GM18517 (cell line): Measurements from ENCODE around the gene NPEPL1.
"Not testable (repeated sequence)": the region's sequence is repeated elsewhere in the genome, so short reads cannot be mapped to it uniquely, and the experiment has no call there.

Source experiments
- ATAC-seq: cut with Tn5 transposase; IDR thresholded peaks from one replicate; pipeline ENCODE4 v1.9.1; 2021; ENCODE audit warnings: mild to moderate bottlenecking, moderate library complexity; ENCODE audit not compliant: unreplicated experiment

NPEPL1 gene, protein sequence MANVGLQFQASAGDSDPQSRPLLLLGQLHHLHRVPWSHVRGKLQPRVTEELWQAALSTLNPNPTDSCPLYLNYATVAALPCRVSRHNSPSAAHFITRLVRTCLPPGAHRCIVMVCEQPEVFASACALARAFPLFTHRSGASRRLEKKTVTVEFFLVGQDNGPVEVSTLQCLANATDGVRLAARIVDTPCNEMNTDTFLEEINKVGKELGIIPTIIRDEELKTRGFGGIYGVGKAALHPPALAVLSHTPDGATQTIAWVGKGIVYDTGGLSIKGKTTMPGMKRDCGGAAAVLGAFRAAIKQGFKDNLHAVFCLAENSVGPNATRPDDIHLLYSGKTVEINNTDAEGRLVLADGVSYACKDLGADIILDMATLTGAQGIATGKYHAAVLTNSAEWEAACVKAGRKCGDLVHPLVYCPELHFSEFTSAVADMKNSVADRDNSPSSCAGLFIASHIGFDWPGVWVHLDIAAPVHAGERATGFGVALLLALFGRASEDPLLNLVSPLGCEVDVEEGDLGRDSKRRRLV

DNA sequence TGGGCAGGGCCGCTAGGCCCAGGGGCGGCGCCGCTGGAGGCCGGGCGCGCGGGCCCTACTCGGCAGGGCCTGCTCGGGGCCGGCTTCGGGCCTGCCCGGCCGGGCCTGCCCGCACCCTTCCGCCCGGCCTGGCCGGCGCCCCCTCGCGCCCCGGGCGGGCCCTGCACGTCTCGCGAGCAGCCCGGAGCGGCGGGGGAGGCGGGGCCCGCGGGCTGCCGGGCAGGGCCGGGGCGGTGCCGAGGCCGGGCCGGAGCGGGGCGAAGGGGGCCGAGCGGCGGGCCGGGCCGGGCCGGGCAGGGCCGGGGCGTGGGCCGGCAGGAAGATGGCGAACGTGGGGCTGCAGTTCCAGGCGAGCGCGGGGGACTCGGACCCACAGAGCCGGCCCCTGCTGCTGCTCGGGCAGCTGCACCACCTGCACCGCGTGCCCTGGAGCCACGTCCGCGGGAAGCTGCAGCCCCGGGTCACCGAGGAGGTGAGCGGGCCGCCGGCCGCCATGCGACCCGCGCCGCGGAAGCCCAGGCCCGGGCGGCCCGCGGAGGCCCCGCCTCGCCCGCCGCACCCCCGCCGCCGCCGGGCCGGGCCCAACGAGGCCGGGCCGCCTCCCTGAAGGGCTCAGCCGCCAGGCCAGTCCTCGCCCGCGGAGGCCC lies at the start of gene NPEPL1:
Gene NPEPL1, plus strand, starts transcription at position 222 of the 647 bp plus-strand sequence. Its CDS starts 101 bp downstream, at position 323.
- ATAC-seq: peak; percentile 65

DNA sequence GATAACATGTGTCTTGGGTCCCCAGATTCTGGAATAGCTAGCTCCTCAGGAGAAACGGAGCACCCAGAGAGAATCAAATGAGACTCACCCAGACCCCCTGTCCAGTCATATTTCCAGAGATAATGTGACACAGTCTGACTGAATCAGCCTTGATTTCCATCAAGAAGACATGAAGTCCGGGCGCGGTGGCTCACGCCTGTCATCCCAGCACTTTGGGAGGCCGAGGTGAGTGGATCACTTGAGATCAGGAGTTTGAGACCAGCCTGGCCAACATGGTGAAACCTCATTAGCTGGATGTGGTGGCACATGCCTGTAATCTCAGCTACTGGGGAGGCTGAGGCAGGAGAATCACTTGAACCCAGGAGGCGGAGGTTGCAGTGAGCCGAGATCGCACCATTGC lies 49.7 kb upstream of the NPEPL1 start:
- ATAC-seq: not testable (repeated sequence)

DNA sequence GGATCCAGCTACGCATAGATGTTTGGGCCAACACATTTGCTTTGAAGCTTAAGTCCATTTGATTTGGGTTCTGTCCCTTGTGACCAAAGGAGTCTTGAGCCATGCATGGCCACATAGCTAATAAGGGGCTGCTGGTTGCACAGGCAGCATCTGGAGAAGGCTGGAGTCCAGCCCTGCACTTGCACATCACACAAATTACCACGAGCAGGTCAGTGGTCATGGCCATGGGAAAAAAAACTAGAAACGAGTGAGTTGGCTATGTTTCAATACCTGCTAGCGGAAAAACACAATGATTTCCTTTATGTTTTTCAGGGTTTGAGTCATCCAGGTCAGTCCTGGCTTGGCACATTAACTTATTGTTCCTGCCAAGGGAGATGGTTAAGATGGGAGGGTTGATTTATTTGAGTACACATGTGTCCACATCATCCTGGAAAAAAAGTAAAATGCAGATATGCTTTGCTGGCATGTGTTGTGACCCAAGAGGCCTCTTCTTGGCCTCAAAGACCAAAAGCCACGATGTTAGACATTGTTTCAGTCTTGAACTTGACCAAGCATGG lies 47.1 kb upstream of the NPEPL1 start:
- ATAC-seq: no peak

DNA sequence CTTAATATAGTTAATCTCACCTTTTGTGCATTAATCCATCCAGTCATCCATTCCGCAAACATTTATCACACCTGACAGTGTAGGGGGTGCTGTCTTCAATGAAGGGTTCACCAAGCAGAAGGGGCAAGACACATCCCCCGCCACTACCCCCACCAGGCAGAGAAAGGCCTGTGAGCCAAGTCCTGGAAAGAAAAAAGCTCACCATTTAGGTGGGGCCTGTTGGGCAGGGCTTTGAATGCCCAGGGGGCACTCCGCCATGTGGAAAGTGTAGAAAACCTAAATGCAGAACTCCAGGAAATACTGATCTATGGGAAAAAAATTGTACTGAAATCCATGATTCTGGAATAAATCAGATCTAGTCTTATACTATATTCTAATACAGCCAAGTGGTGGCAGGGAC lies 46.3 kb upstream of the NPEPL1 start:
- no peak for ATAC-seq

DNA sequence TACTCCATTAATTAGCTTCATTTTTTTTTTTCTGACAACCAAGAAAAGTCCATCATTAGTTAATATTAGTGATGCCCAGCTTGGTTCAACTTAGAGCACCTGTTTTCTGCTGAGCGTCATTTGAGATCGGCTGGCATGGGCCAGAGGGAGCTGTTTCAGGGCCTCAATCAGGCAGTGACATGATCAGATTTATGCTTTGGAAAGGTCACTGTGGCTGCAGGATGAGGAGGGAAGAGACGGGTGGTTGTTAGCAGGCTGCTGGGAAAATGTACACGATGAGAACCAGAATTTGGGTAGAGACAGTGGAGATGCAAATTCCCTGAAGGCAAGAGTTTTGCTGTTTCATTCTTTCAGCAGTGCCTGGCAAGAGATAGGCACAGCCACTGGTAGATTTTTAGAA lies 45.9 kb upstream of the NPEPL1 start:
- ATAC-seq: no peak

DNA sequence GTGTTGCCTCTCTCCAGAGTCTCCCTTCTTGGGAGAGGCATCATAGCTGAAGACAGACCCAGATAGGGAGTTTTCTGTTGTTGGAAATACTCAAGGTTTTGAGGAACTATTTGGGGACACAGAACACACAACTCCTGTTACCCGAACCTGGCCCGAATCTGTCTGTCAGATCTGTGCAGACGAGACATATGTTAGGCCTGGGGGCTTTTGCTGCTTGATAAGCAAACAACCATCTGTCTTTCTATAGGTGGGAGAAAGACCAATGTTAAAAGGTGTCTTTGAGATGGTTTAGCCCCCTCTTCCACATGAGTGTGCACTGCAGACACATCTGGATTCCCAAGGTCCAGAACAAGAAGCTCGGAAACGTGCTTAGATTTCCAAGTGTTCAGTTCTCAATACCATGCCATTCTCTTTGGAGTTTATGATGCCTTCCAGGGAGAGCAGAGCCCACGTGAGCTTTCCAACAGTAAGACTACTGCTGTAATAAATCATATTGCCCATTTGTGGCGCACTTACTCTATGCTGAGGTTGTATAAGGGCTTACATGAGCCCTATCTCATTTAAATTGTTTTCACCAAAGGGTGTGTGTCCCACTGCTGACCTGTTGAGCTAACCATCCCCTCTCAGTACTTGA lies 45.3 kb upstream of the NPEPL1 start:
- ATAC-seq: no peak

DNA sequence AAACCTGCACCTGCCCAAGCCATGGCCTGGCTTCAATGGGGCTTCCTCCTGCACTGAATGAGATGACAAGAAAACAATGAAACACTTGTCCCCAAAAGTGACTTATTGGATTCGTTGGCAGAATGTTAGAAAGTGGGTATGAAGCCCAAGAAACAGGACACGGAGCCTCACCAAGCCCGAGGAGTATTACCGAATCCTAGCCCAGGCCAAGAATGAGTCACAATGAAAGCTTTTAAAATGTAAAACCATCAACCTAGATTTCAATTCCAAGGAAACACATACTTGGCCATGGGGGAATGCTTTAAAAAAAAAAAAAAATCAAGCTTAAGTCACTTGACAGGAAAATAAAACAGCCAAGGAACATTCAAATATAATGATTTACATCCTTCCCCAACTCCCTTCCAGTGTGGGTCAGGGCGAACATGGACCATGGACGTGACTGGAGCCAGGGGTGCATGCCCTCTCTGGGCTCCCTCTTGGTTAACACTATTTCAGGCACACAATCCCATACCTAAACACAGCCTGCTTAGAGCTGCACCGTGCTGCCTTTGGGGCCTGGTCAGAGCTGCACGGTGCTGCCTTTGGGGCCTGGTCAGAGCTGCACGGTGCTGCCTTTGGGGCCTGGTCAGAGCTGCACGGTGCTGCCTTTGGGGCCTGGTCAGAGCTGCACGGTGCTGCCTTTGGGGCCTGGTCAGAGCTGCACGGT lies 44.7 kb upstream of the NPEPL1 start:
- no peak for ATAC-seq

DNA sequence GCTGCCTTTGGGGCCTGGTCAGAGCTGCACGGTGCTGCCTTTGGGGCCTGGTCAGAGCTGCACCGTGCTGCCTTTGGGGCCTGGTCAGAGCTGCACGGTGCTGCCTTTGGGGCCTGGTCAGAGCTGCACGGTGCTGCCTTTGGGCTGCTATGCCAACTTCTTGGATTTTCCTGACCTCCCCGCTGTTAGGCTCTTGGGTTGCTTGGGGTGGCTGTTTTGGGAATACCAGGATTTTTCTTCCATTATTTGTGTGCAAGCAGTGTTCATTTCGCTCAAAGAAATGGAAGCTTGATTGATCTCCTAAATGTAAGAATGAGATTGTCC lies 44.1 kb upstream of the NPEPL1 start:
- ATAC-seq: not testable (repeated sequence)

DNA sequence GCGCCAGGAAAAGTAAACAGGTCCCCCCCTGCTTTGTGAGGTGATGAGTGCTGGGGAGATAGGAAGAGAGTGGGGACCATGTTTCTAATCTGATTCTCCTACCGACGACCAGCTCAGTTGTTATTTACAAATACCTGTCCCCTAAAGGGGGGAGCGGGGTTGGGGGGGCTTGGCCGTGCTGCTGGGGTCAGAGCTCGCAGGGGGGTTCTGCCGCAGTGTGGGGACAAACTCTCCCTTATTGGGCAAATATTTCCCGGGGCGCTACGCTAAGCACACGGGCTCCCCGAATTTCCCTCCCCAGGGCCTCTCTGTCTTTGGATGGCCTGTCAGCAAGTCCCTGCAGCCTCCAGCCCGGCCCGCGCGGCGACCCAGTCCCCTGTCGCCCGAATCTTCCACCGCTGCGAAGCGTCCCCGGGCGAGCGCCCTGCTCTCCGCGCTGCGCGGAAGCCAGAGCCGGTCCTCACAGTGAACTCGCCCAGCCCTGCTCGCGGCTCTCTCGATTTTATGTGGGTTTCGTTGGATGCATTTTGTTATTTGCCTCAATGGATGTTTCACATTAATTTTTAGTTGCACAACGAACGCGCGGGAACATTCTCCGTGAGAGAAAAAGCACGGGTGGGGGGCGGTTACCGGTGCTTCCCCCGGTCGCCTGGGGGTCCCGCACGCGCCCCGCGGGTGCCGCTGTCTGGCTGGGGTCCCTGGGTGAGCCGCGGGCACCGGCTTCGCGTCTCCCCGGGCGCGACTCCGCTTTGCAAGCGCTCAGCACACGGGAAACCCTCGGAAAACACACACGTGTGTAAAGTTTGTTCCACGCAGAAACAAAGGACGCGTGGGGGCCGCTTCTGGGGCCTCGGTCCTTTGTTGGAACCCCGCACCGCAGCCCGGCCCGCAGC lies 43.1 kb upstream of the NPEPL1 start:
- ATAC-seq: no peak

DNA sequence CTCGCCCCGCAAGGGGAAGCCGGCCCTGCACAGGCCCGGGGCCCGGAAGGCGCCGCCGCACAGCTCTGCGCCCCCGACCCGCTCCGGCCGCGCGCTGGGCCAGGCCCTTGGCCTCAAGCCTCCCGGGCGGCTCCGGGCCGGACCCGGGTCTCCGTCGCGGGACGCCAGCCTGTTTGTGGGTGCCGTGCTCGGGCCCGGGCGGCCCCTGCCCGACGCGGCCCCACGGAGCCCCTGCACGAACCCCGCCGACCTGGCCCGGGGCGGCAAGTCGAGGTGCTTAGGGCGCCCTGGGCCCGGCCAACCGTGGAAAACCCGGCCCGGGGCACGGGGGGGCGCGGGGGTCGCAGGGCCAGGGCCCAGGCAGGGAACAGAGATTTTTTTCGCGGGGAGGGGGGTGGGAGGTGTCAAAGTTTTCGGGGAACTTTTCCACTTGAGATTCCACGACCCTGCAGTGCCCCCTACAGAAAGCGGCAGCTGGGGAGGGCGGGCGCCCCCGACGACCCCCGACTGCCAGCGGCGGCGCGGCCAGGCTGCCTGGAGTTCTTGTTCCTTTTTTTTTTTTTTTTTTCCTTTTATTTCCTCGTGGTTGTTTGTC lies 42.3 kb upstream of the NPEPL1 start:
- no peak for ATAC-seq

DNA sequence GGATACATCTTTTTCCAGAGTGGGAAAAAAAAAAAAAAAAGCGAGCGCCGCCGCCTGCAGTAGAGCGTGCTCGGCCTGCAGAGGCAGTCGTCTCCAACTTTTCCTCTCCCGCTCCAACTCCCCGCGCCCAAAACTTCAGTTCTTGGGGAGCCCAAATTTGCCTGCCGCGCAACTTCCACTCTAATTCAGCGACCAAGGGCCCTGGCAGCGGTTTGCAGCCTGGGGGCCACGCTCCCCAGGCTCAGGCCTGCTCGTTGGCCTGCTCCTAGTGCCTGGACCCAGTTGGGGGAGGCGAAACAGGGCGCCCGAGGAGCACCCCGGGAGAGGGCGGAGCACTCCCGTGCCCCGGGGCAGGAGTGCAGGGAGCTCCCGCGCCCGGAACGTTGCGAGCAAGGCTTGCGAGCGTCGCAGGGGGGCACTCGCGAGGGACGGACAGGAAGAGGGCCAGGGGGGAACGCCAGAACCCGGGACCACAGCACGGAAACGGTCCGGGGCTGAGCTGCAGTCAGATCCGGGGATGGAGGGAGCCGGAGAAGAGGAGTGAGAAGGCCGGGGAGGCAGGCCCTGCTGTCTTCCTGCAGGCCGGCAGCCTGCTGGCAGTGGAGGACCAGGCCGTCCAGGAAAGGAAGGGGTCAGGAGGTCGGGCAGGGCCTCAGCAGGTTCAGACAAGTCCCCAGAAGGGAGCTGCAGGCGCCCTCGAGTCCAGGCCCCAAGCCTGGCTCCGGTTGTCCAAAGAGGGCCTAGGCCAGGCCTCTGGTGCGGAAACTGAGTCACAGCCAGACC lies 41.6 kb upstream of the NPEPL1 start, which contains the start of gene STX16:
Gene STX16, plus strand, starts transcription at position 508 of the 783 bp plus-strand sequence. CDS start 724 bp downstream, outside the sequence.
- peak; percentile 48 for ATAC-seq

DNA sequence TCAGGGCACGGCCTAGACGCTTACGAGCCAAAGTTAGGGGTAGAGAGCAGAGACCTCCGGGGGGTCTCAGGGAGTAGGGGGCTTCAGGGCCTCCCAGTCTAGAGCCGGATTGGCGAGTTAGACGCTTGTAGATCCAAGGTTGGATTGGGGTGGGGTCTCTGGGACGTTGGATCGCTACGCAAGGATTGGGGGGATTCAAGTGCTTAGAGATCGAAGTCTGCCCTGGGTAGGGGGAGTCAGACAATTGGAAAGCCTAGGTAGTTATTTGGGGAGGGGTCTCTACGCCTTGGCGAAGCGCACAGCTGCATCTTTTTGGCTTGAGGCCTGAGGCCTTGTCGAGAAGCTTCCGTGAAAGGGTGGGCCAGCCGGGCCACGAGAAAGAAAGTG lies 41.0 kb upstream of the NPEPL1 start:
- ATAC-seq: no peak

DNA sequence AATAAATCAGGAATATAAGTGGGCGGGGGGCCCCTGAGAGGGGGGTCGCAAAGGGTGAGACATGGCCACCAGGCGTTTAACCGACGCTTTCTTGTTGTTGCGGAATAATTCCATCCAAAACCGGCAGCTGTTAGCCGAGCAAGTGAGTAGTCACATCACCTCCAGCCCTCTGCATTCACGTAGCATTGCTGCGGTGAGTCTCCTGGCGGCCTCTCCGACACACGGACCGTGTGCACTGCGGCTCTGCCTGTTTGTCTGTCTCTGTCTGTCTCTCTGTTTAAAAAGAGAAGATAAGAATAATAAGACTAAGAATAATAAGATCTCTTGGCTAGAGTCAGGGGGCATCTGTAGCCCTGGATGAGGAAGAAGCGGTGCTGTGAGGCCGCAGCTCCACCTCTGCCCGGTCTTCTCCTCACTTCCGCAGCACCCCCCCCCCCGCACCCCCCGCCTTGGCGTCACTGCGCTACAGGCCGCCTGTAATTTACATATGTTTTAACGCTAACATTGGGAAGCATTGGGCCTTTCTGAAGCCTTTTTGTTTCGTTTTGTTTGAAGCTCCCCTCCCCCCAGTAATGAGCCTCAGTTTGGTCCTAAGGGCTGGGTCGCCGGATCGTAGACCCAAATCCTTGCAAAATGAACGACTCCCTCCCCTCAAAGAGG lies 40.5 kb upstream of the NPEPL1 start:
- peak; percentile 44 for ATAC-seq

DNA sequence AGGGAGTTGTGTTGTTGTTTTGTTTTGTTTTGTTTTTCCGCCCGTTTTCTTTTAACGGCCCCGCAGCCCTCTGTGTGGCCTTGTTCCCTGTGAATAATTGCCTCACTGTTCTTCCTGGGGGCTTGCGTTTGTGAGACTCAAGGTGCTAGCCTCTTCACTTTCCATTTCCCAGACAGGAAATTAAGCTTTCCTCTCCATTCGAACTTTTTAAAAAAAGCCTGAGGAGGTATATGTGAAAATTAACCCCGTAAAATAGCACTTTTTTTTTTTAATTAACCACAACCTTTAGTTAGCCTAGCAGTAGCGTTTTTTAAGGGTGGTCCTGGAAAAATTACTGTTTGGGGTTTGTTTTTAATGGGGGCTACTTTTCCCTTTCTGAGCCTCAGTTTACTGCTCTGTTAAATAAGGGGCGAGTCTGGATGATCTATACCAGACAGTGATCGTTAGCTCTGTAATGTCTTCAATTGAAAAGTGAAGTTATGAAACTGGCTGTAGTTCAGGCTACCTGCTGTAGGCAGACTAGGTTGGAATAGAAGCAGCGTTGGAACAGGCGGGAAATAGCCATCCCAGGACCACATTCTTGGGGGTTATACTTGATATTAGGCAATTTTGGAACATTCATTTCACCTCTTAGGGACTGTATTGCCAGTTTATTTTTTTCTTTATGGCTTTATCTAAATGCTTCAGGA lies 39.9 kb upstream of the NPEPL1 start:
- ATAC-seq: peak; percentile 14

DNA sequence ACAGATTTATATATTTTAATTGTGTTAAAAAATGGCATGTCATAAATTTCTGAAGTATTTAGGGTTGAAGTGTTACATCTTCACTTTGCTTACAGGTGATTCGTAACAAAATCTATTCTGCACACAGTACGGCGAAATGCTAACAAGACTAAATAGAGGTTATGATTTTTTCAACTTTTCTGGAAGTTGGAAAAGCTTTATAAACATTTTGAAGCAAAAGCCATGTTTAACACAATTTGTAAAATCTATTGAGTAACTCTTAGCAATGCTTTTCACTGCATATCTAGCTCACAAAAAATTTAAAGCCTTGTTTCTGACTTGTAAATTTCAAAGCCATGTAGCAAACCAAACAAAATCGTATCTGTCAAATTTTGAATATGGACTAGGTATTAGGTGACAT lies 38.3 kb upstream of the NPEPL1 start:
- ATAC-seq: no peak

DNA sequence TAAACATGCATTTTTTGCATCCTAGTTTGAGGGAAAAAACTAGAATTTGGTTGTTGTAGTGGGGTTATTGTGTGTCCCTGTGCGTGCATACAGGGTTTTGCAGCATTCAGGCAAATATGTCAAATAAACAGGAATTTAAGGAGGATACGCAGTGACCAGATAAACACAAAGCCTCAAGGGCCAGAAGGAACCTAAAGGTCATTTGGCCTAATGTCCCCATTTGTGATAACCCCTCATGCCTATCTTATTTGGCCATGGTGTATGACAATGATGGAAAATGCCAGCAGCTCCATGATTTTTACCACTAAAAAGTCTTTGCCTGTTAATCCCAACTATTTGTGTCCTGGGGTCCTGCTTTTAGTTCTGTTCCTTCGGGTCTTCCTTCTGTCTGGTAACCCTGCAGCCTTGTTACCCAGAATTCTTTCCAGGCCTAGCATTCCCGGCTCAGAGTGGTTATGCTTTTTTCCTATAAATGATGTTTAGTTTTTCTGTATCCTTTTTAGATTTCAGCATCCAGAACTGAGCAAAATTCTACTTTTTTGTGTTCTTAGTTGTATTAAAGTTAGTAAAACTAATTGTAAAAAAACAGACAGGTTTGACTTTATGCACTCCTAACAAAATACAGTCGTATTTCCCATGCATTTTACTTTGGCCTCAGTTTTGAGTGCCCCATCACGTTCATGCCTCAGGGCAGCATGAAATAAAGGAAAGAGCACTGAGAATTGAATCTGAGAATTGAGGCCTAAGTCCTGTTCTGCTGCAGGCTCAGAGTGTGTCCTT lies 37.1 kb upstream of the NPEPL1 start:
- ATAC-seq: no peak

DNA sequence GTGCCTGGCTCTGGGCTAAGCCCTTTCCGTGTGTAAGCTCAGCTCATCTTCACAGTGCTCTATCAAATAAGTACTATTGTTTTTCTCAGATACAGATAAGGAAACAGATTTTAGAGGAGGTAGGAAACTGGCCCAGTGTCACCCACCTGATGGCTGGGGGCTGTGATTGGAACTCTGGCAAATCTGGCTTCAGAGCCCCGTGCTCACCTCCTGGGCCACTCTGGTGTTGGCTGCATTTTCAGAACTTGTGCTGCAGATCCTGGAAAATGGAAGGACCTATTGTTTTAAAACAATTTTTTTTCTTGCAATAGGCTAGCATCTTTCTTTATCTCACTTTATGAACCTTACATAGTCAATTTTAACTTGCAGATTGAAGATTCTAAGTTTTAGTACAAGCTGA lies 35.8 kb upstream of the NPEPL1 start:
- no peak for ATAC-seq
